B cell (primary cell): Measurements from ENCODE around the gene PCGF3. TPM values are rescaled to one million over a fixed set of nuclear protein-coding genes. Genes with fewer than 3 reads are reported as not detected.
A peak's percentile ranks its signal among the peaks of the same experiment; 100 is the strongest.

ENCODE experiments used
- ATAC-seq: fragments of 200-7000 bp; cut with Tn5 transposase; one replicate; pipeline ENCODE4 v1.10.0; 2021; ENCODE audit warnings: low read depth, mild to moderate bottlenecking, moderate number of reproducible peaks, moderate library complexity
- CTCF ChIA-PET: fragments of 350-600 bp; sonication (Branson Sonifier 250); formaldehyde crosslinking; loops from one replicate; lab custom pipeline; 2021; ENCODE audit warnings: antibody characterized with exemption, inconsistent platforms; lab: Charles Lee
- POLR2A ChIA-PET: fragments of 350-600 bp; sonication (Branson Sonifier 250); formaldehyde crosslinking; loops from one replicate; lab custom pipeline; 2021; ENCODE audit warnings: antibody characterized with exemption; lab: Charles Lee
- DNase-seq: peaks from one replicate; pipeline ENCODE4 v3.0.0; 2013
- H2AFZ ChIP-seq: 2 replicates; pipeline ENCODE4 v1.6.1; 2012; ENCODE audit warnings: mild to moderate bottlenecking, low read depth, low read length; ENCODE audit not compliant: insufficient read depth, poor library complexity, severe bottlenecking
- H3K27ac ChIP-seq, 2 donors: 1 replicate in 1 of 2; 2 replicates in 1 of 2; pipeline ENCODE4 v1.5.1; 2012 to 2013; ENCODE audit warnings: low read length in 2 of 2, mild to moderate bottlenecking in 2 of 2, moderate library complexity in 1 of 2
- H3K27me3 ChIP-seq, 4 experiments: fragments of 200-600 bp in 1 of 4; sonication (generic) in 1 of 4; replicated peaks in 1 of 4; 1 replicate in 2 of 4; 2 replicates in 2 of 4; pipeline versions ENCODE4 v1.6.1 to v1.7.0; 2013 to 2016; ENCODE audit warnings: low read length in 3 of 4, mild to moderate bottlenecking in 2 of 4, mixed read lengths in 1 of 4, moderate library complexity in 1 of 4; ENCODE audit not compliant: insufficient read depth in 4 of 4, control insufficient read depth in 3 of 4; ENCODE audit errors: control extremely low read depth in 1 of 4
- H3K36me3 ChIP-seq, 2 experiments: replicated peaks in 1 of 2; 1 replicate in 1 of 2; 2 replicates in 1 of 2; pipeline versions ENCODE4 v1.6.1 to v1.7.1; 2013; ENCODE audit warnings: low read length in 1 of 2; ENCODE audit not compliant: insufficient read depth in 2 of 2, control insufficient read depth in 1 of 2; ENCODE audit errors: control extremely low read depth in 1 of 2, extremely low read depth in 1 of 2
- H3K4me1 ChIP-seq, 2 donors: fragments of 200-600 bp in 1 of 2; sonication (generic) in 1 of 2; 1 replicate in 1 of 2; 2 replicates in 1 of 2; pipeline versions ENCODE4 v1.5.1 to v1.6.1; 2013 to 2017; ENCODE audit warnings: low read length in 2 of 2; ENCODE audit not compliant: control insufficient read depth in 2 of 2, insufficient read depth in 2 of 2
- H3K4me2 ChIP-seq: replicated peaks from 2 replicates; pipeline ENCODE3; 2012; ENCODE audit warnings: mild to moderate bottlenecking, low read depth, low read length; ENCODE audit not compliant: poor library complexity, severe bottlenecking
- H3K4me3 ChIP-seq, 5 experiments: fragments of 200-600 bp in 1 of 5; sonication (generic) in 1 of 5; 1 replicate in 3 of 5; 2 replicates in 2 of 5; pipeline versions ENCODE4 v1.5.1 to v1.7.0; 2011 to 2016; ENCODE audit warnings: low read length in 4 of 5, mild to moderate bottlenecking in 4 of 5, low read depth in 2 of 5, control low read depth in 1 of 5, moderate library complexity in 1 of 5; ENCODE audit not compliant: insufficient read depth in 1 of 5; ENCODE audit errors: control extremely low read depth in 1 of 5, extremely low read depth in 1 of 5
- H3K79me2 ChIP-seq: fragments of 200-600 bp; sonication (generic); one replicate; pipeline ENCODE4 v1.6.0; 2016; ENCODE audit warnings: low read length; ENCODE audit not compliant: control insufficient read depth, insufficient read depth
- H3K9ac ChIP-seq: fragments of 200-600 bp; sonication (generic); 2 replicates; pipeline ENCODE4 v1.6.1; 2017; ENCODE audit warnings: mild to moderate bottlenecking, low read length, moderate library complexity
- H3K9me3 ChIP-seq, 3 donors: one replicate each; pipeline versions ENCODE4 v1.6.1 to v1.7.1; 2013; ENCODE audit warnings: low read length in 2 of 3; ENCODE audit not compliant: control insufficient read depth in 2 of 3, insufficient read depth in 1 of 3; ENCODE audit errors: control extremely low read depth in 1 of 3
- H4K20me1 ChIP-seq: 2 replicates; pipeline ENCODE4 v1.6.0; 2012; ENCODE audit warnings: mild to moderate bottlenecking, low read length; ENCODE audit not compliant: insufficient read depth, control insufficient read depth, poor library complexity, severe bottlenecking
- H3K27ac Mint-ChIP-seq: one replicate; pipeline ENCODE4 v1.8.0; 2021; ENCODE audit warnings: mixed read lengths
- H3K27me3 Mint-ChIP-seq: one replicate; pipeline ENCODE4 v1.8.0; 2021; ENCODE audit warnings: mixed read lengths
- H3K4me1 Mint-ChIP-seq: one replicate; pipeline ENCODE4 v1.8.0; 2021; ENCODE audit warnings: mixed read lengths
- H3K4me3 Mint-ChIP-seq: one replicate; pipeline ENCODE4 v1.8.0; 2021; ENCODE audit warnings: mixed read lengths
- H3K9me3 Mint-ChIP-seq: one replicate; pipeline ENCODE4 v1.8.0; 2022; ENCODE audit warnings: mixed read lengths; ENCODE audit not compliant: insufficient read depth
- EZH2 ChIP-seq: IDR thresholded peaks from 2 replicates; pipeline ENCODE4 v1.6.1; 2012; ENCODE audit warnings: borderline replicate concordance, low read depth, mild to moderate bottlenecking, moderate library complexity, low read length; ENCODE audit not compliant: insufficient read depth, poor library complexity, severe bottlenecking
- WGBS: methylation state at CpG from one replicate; pipeline ENCODE4 v1.1.5; 2013; ENCODE audit warnings: missing lambda C conversion rate; ENCODE audit not compliant: insufficient coverage; 5-methylcytosine and 5-hydroxymethylcytosine counted together
- intact Hi-C: fragments of 100-400 bp; cut with micrococcal nuclease; formaldehyde crosslinking; loops from one replicate; pipeline ENCODE4 v1.10.0; 2022
- polyA plus RNA-seq: library from polyadenylated mRNA; depleted of rRNA; stranded (reverse); fragments of >200 nt; gene quantifications from 2 replicates; pipeline ENCODE4 v1.2.3, GENCODE V29; 2012
- total RNA-seq, 2 donors: library from RNA; stranded (reverse); fragments of 120-200 nt in 1 of 2; gene quantifications; 1 replicate in 1 of 2; 2 replicates in 1 of 2; pipeline versions ENCODE4 v1.2.3 to v1.2.4, GENCODE V29; 2013 to 2022
- TF ChIP-seq, protein P1 (sequence below): fragments of 200-600 bp; IDR thresholded peaks from one replicate; pipeline ENCODE4 v1.8.0; 2022; ENCODE audit warnings: antibody characterized with exemption, mild to moderate bottlenecking

The PCGF3 gene
- total and polyA plus RNA-seq, 2 donors (not counting 1 experiment from before 2014, with no cell fraction given) = 65.7 to 90.3 TPM

DNA sequence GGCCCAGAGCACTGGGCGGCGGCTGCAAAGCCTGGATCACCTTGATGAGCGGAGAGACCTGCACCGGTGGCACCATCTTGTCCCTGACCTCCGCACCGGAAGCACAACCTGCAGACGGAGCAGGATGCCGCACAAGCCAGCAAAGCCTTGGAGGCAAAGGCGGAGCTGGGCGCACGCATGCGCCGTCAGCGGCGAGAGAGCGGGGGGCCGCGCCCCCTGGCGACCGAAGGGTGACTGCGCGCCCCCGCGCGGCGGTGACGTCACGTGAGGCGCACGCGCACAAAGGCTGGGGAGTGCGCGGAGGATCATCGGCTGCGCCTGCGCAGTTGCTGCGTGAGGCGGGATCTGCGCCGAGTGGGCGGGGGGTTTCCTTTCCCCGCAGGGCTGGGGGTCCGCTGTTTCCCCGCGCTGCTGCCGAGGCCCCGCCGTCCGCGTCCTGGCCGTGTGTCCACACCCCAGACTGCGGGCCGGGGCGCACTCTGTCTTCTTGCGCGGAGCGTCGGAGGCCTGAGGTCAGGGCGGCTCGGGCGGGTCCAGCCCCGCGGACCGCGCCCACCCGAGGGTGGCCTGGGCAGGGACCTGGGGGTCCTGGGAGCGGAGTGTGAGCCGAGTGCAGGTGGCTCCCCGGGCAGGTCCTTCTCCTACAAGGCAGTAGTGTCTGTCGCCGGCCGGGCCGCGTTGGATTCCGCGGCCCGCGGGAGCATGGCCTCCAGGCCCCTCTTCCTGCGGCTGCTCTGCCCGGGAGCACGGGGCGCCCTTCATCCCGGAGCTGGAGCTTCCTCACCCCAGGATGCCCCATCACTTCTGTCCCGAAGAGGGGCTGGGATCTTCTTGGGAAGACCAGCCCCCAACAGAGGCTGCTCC lies 31.2 kb upstream of the PCGF3 start, which contains the start of the genes ATP5ME and MYL5:
Gene ATP5ME (minus strand): TSS at position 105 of the 864 bp plus-strand sequence. CDS start 29 bp downstream, at position 76.
Gene MYL5 (plus strand): TSS at position 371 of the 864 bp plus-strand sequence. CDS start 3,485 bp downstream, outside the sequence.
- POLR2A ChIA-PET = interaction anchor here (0.5 to 2.0 kb wide), 8 partner anchors 10 to 550 kb away, joined by 3 to 11 read pairs (median 4); partner anchors contain the start of genes ZNF141 and ZNF718
- under 1% methylated on average over 84 of the region's 84 CpGs for WGBS
- CTCF ChIA-PET = interaction anchor here (0.6 to 1.7 kb wide), 7 partner anchors 10 to 430 kb away, joined by 3 to 6 read pairs (median 5); partner anchors contain the start of gene IDUA
- peak within 1 kb of the TSS; percentile 44 to 99 (median 92) for H3K4me3 ChIP-seq
- H3K4me3 Mint-ChIP-seq = peak within 1 kb of the TSS; percentile 93
- DNase-seq (peak; percentile 99), ATAC-seq (peak; percentile 84)
- peaks cover 26 to 36% of the 10 kb centered on the region in 2 donors for H3K4me1 ChIP-seq
- H3K27ac Mint-ChIP-seq = peak within 1 kb of the TSS; percentile 92
- peaks cover 4% of the 10 kb centered on the region for H4K20me1 ChIP-seq
- no peaks in the 10 kb centered on the region for H3K9me3 ChIP-seq
- H3K27ac ChIP-seq = peak within 1 kb of the TSS; percentile 92 to 97
- peaks cover 28% of the 10 kb centered on the region for H3K4me1 Mint-ChIP-seq
- peaks cover 0 to 2% (median 0%) of the 10 kb centered on the region in 4 experiments for H3K27me3 ChIP-seq
- peak within 1 kb of the TSS; percentile 98 for H3K9ac ChIP-seq
- peak within 1 kb of the TSS; percentile 99 for H3K4me2 ChIP-seq
- H3K9me3 Mint-ChIP-seq = no peaks in the 10 kb centered on the region
- H3K27me3 Mint-ChIP-seq = no peaks in the 10 kb centered on the region
- intact Hi-C loops = loop anchor here (1.0 to 10.0 kb wide), 4 partner anchors 11 to 610 kb away; partner anchors contain the start of genes MAEA and PCGF3
- peaks cover 0 to 17% of the 10 kb centered on the region in 2 experiments for H3K36me3 ChIP-seq
- peaks cover 22% of the 10 kb centered on the region for H3K79me2 ChIP-seq
- no peak for TF ChIP-seq EZH2
- TF ChIP-seq, protein P1, sequence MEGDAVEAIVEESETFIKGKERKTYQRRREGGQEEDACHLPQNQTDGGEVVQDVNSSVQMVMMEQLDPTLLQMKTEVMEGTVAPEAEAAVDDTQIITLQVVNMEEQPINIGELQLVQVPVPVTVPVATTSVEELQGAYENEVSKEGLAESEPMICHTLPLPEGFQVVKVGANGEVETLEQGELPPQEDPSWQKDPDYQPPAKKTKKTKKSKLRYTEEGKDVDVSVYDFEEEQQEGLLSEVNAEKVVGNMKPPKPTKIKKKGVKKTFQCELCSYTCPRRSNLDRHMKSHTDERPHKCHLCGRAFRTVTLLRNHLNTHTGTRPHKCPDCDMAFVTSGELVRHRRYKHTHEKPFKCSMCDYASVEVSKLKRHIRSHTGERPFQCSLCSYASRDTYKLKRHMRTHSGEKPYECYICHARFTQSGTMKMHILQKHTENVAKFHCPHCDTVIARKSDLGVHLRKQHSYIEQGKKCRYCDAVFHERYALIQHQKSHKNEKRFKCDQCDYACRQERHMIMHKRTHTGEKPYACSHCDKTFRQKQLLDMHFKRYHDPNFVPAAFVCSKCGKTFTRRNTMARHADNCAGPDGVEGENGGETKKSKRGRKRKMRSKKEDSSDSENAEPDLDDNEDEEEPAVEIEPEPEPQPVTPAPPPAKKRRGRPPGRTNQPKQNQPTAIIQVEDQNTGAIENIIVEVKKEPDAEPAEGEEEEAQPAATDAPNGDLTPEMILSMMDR = peak; percentile 86
- H2AFZ ChIP-seq = peak within 1 kb of the TSS; percentile 77
